GM21723 (cell line): ENCODE measurements around the gene SALL1.

Experiments
- ATAC-seq: cut with Tn5 transposase; IDR thresholded peaks from one replicate; pipeline ENCODE4 v1.9.1; 2021; ENCODE audit warnings: mild to moderate bottlenecking, moderate library complexity; ENCODE audit not compliant: unreplicated experiment

SALL1 gene

DNA sequence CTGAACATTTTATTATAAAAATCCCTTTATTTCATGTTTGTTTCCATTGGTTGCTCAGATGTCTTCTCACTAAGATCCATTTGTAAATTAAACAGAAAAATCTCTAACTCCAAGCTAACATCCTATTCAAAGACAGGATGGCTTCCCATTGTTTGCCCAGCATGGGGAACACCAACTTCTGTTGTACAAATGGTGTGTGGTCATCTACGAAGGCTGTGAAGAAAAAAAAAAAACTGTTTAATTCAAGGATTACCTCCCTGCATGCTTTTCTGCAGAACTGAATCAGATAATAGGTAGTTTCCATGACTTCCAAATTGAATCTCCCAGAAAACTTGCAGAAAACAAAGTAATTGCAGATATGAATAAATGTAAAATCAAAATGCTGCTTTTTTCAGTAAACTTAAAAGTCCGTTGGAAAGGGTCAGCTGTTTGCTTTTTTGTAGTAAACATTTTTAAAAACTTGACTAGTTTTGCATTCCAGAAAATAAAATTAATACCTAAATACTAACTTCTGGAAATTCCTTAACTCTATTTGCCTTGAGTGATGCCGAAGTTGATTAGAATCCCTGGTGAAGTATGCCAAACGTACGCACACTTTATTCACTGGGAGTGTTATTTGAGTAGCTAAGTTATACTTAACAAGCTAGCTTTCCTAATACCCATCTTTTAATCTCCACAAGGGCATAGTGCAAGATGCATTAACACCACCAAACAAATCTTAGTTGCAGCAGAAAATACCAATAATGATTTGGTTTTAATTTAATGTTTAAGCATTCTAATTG, 7.7 kb downstream of the SALL1 start:
- no peak for ATAC-seq

DNA sequence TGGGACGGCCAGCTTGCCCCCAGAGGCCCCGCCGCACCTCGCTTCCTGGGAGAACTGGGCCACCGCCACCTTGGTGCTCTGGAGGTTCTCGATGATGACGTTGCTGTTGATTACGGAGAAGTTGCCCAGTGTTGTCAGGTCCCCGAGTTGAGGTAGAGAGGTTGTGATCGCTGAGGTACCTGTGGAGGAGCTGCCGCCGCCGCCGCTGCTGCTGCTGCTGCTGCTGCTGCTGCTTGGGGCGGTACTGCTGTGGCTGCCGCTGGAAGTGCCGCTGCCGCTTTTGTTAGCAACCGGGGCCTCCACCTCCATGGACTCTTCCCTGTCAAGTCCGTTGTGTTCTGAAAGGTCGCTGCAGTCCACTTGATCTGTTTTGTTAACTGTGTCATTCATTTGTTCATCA, 9.5 kb downstream of the SALL1 start:
- ATAC-seq = no peak

DNA sequence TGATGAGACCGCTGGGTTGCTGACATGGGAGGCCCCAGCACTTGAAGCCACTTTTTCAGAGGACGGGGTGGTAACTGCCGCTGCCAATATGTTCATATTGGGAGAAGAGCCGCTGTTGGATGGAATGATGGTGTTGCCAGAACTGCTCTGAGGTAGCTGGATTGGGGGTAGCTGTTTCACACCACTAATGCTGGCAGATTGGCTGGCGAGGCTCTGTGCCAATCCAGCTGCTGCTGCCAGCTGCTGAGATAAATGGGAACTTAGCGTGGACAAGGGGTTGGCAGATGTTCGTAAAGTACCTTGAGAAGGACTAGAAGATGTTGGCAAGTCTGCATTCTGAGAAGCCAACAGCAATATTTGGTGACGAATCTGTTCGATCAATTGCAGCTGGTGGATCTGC, 10.0 kb downstream of the SALL1 start:
- no peak for ATAC-seq

DNA sequence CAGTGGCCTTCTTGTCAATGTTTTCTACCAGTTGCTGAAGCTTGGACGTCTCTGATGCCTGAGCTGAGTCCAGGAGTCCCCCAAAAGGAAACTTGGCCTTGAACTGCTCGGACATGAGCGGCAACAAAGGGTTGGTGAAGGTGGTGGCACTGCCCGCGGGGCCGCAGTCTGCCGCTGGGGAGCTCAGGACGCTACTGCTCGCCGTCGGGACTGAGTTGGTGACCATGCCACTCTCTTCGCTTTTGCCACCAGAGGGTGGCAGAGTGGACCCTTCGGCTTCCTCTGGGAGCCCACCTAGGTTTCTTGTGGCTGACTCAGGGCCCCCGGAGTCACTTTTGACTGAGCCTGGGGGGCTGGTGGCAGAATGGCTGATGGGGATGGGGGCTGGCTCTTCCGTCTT, 11.0 kb downstream of the SALL1 start:
- ATAC-seq = no peak

GRCh38 chr16:51139568-51139967, 11.5 kb downstream of the SALL1 start:
- ATAC-seq = no peak

DNA sequence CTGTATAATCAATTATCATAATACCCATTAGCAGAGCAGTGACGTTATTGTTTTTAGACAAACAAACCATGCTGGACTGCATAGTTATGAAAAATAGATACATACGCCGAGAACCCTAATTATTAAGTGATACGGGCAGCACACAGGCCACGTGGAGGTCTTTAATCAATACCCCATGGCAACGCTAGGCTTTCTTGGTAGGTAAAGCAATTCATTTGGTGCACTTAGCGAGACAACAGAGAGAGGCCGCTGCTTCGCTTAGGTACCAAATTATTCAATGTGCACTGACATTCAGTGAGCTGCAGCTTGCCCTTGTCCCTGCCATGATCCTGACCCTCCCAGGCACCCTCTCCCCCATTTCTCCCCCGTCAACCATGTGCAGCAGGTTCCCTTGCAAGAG, 12.9 kb downstream of the SALL1 start:
- no peak for ATAC-seq

DNA sequence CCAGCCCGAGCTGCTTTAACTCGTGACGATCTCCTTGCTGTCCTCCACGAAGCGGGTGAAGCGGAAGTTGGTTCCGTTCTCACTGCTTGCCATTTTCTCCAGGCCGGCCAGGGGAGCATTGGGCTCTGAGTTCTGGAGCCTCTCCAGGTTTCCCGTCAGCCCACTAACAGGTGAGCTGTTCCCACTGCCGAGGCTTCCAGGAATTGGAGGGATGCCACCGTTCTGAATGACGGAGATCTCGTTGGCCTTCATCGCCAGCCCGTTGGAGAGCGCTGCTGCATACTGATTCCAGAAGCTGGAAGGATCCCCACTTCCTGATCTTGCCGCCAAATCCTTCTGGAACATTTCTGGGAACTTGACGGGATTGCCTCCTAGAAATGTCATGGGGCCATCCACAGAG, 14.0 kb downstream of the SALL1 start:
- no peak for ATAC-seq

DNA sequence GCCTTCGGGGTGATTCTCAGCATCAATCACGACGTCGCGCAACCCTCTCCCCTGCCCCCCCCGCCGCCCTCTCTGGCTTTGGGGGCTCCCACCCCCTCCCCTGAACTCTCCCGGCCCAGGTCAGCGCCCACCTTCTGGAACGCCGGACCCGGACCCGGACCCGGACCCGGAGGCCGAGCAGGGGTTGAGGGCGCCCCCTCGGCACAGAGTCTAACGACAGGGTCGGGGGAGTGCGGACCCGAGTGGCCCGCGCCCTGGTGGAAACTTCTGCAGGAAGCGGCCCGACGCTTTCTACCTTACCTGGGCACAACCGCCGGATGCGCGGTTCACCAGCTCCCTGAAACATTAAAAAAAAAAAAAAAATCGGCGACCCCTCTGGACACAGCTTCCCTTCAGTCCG, 16.2 kb downstream of the SALL1 start:
- ATAC-seq = no peak

DNA sequence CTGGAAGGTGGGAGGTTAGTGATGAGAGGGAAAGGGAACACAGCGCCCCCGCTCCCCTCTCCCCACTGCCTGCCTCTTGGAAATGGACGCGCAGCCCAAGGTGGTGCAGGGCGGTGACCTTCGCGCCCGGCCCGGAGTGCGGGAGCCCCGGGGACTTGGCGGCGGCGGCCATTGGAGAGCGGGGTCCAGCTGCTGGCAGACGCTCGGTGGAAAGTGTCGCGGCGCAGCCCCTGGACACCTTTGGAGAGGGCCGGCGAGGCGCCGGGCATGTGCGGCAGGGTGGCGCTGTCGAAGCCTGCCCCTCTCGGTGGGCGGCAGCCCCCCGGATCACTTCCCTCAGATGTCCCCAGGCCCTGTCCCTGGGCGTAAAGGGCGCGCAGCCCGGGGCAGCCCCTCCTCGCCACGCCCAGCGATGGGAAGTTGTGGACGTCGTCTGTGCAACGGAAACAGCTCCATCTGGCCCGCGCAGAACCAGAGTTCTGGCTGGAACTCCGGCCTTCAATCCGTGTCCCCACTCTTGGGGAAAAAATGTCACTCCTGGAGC, 16.7 kb downstream of the SALL1 start:
- no peak for ATAC-seq

DNA sequence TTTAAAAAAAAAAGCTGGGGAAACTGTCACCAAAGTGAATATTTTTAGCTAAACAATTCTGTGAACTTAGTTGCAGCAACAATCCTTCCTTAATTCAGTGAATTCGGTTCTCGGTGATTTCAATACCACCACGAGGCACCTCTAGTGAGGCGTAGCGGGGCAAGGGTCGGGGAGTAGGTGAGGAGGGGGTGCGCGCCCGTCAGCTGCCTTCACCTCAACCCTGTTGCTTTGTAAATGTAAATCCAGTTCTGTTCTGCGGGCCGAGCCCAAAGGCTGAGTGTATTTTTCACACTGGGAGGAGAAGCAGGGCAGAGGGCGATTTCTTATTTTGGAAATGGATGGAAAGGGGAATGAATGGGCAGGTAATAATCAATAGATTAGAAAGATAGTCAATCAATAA, 17.4 kb downstream of the SALL1 start:
- no peak for ATAC-seq

GRCh38 chr16:51133183-51133582, 17.9 kb downstream of the SALL1 start:
- no peak for ATAC-seq

GRCh38 chr16:51132490-51133115, 18.5 kb downstream of the SALL1 start:
- no peak for ATAC-seq

DNA sequence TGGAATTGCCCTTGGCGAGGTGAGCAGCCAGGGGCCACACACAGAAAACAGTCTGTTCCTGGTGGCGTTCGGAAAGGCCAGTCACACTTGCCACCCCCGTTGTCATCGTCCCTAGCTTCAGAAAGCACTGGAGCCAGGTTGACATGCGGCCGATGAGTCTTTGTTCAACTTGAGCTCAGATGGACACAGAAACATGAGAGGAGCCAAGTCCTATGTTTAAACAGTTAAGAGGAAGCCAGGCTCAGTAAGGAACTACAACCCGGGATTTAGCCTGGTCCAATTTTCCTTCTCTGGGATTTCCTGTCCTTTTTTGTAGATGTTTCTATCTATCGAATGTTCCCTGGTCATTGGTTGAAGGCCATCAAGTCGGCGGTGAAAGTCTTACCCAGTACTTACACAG, 19.5 kb downstream of the SALL1 start:
- ATAC-seq = no peak

DNA sequence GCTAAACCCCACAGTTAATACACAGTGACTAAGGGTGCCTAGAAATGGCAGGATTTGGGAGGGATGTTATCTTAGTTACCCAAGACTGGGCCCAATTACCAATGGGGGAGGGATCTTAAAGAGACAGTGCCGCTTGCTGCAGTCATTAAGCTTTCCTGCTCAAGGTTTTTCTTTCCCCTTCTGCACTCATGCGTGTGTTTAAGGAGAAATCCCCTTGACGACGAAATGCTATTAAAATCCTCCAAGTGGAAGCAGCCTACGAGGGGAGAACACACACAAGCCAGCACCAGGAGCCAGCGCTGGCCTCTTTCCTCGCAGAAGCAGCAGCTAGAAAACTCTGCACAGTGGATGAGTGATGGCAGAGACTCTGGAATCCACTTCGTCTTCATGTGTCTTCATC, 22.0 kb downstream of the SALL1 start:
- ATAC-seq = no peak

DNA sequence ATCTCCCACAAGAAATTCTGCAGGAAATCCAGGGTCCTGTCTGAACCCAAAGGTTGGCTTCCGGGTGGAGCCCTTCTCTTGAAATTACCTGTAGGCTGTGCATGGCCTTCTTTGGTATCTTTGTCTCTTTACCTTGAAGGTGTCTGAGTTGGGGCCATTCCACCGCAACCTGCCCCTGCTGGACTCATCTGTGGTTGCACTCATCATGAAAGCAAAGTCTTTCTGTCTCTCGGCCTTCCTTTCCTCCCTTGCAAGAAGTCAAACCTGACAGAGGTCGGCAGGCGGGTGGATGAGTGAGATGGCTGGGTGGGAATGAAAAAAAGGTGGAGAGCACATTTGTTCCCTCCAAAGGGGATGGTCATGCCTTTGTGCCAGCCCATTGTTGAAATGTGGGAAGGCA, 25.1 kb downstream of the SALL1 start:
- no peak for ATAC-seq

DNA sequence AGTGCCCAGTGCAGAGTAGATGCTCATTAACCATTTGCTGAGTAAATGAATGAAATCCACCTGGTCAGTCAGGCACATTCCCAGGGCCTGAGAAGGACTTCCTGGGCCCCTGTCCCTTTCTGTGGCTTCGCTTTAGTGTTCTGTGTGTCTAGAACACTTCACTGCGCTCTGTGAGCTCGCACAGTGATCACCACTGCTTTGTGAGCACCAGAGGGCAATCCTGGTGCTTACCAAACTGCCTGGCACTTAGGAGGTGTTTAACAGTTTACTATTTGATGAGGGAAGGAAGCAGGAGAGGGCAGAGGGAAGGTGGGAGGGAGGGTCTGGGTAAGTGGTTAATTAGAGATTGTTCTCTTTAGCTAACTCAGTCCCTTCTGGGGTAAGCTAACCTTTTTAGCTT, 26.2 kb downstream of the SALL1 start:
- ATAC-seq = no peak

DNA sequence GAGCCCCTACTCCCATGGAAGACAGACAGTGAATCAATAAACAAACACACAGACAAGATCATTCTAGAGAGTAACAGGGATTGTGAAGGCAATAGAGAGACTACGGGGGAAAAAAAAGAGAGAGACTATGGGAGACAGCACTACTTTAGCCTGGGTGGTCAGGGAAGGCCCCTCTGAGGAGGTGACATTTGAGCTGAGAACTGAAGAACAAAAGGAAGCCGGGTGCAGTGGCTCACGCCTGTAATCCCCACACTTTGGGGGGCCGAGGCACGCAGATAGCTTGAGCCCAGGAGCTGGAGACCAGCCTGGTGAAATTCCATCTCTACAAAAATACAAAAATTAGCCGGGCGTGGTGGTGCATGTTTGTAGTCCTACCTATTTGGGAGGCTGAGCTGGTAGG, 29.2 kb downstream of the SALL1 start:
- ATAC-seq = no peak

DNA sequence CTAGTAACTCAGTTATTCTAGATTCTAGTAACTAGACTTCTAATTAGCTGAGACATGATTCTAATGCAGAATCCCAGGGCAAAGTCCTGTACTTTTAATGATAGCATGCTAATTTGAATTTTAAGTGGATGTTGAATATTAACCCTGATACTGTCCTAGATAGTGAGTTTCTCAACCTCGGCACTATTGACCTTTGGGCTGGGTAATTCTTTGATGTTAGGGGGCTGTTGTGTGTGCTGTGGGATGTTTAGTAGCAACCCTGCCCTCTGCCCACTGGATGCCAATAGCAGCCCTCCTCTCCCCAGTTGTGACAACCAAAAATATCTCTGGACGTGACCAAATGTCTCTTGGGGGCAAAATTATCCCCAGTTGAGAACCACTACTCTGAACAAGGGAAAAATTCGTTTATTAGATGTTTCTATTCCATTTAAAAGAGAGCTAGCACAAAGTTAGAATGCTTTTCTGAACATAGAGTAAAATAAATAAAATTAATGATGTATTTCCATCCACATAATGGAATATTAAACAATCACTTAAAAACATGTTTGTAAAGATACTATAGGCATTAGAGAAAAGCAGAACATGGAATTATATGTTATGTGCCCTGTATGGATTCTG, 30.2 kb downstream of the SALL1 start:
- no peak for ATAC-seq

DNA sequence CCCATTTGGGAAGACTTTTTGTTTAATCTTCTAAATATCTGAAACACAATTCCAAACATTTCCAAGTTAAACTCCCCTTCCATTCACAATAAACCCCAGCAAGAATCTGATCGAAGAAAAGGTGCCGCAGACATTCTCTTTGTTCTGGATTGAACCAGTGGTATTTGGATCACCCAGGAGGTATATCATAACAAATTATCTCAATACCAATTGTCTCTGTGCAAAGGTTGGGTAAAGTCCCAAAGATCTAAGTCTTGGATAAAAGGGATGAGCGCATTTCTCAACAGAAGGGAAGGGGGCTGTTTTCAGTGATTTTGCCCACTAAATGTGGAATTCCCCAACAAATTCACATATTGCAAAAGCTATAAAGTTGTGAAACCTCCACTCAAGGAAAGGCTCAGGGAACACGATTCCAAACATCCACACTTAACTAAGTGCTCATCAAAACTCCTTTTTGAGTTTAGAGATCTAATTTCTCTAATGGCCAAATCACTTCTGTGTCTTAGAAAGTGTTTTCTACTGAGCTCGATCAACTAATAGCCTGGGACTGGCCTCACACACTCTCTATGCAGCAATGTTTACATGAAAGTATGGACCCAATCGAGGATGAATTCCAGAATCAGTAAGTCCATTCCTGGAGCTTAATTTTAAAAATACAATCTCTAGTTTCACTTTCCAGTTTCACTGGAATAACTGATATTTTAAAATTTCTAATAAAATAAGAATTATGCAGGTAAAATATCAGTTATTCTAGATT, 30.9 kb downstream of the SALL1 start:
- no peak for ATAC-seq

- no peak for ATAC-seq
These were observed 31.5 kb downstream of the SALL1 start for GRCh38 chr16:51119556-51119955.

DNA sequence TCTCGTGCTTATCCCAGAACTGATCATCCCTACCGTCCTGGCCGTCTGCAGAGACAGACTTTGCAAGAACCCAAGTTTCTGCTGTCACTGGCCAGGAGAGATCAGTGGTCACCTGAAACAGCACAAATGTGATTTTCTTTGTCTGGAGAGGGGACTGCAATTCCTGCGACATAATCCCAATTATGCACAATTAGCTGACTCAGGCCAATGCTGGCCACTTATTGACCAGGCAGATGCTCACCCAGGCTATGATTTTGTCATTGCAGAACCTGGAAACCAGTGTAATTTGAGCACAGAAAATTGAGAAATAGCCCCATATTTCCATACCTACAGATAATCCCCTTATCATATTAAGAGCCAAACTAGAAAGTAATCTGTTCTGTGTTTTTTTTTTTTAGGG, 34.7 kb downstream of the SALL1 start:
- no peak for ATAC-seq
